Measurements from ENCODE around the gene ACTL7B.
"Not testable (repeated sequence)": the region's sequence is repeated elsewhere in the genome, so short reads cannot be mapped to it uniquely, and the experiment has no call there.

Gene ACTL7B, protein sequence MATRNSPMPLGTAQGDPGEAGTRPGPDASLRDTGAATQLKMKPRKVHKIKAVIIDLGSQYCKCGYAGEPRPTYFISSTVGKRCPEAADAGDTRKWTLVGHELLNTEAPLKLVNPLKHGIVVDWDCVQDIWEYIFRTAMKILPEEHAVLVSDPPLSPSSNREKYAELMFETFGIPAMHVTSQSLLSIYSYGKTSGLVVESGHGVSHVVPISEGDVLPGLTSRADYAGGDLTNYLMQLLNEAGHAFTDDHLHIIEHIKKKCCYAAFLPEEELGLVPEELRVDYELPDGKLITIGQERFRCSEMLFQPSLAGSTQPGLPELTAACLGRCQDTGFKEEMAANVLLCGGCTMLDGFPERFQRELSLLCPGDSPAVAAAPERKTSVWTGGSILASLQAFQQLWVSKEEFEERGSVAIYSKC

DNA sequence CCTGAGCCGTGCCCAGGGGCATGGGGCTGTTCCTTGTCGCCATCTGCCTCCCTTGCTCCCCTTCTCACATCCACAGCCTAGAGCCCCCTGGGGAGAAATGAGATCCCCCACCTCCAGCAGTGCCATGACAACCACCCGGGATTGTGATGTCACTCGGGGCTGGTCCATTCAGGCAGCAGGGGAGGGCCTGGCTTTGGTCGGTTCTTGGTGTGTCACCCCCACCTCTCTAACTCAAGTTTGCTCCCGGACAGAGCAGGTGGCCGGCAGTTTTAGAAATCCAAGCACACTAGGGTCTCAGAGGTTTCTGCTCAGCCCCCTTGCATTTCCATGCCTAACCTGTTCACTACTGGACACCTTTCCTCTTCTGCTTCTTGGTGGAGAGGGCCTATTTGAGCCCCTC is at the start of gene ACTL7B:
Gene ACTL7B, minus strand, starts transcription at position 99 of the 400 bp plus-strand sequence. Its CDS starts 56 bp downstream, at position 43.
- DNase-seq: no peak

DNA sequence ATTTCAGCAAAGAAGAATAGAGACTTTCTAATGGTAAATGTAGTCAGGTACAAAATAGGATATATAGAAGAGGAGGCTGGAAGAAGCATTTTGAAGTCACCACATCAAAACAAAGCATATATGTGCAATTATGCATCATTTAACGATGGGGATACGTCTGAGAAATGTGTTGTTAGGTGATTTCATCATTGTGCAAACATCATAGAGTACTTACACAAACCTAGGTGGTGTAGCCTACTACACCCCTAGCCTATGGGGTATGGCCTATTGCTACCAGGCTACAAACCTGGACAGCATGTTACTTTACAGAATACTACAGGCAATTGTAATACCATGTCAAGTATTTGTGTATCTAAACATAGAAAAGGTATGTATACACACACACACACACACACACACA is 49.7 kb upstream of the ACTL7B start:
- no peak for DNase-seq

DNA sequence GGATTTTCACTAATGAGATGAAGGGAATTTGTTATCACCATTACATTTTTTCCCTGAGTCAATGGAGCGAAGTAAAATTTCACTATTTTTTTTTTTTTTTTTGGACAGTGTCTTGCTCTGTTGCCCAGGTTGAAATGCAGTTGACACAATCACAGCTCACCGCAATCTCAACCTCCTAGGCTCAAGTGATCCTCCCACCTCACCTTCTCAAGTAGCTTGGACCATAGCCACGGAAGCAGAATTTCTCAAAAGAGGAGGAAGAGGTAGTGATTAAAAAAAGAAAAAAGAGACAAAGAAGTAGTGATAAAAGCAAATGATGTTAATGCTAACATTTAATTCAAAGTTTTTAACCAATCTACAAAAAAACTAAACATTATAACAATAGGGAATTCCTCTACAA is 48.4 kb upstream of the ACTL7B start:
- no peak for DNase-seq

DNA sequence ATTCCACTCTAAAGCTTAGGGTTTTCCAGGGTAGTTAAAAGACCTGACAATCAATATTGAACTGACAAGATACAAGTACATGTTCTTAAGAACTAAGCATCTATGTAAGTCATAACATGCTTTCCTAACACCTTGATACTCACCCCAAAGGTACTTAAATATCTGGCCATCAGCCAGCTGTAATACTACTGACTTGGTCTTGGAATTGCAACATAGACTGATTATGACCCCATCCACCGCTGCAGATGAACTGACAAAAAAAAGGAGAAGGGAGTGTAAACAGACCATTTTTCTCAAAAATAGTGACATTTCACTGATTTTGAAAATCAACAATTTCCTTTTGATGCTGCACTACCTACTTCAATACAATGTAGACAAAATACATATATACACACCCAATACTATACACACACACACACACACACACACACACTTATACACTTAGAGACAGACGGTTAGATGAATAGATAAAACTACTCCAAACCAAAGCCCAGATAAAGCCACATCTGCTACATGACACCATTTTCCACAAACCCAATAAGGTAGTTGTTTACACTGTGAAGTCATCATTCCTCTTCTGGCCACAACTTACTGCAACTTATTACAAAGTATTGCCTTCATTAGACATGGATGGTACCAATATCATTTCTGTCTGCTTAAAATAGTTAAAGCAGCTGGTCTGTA is 47.8 kb upstream of the ACTL7B start:
- DNase-seq: no peak

DNA sequence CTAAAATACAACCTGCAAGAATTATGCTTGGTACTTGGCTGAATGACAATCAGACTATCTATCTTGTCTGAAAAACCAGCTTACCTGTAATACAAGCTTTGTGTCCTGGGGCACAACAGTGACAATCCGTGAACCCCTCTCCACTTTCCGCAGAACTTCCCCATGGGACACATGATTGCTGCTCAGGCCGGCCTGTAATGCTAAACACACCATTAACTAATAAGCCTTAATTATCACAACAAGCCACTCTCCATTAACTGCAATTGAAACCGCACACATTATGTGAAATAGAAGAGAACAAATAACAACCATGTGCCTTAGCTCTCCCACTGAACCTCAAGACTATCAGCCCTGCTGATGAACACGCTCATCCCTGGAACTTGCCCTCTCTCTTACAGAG is 44.4 kb upstream of the ACTL7B start:
- DNase-seq: no peak

DNA sequence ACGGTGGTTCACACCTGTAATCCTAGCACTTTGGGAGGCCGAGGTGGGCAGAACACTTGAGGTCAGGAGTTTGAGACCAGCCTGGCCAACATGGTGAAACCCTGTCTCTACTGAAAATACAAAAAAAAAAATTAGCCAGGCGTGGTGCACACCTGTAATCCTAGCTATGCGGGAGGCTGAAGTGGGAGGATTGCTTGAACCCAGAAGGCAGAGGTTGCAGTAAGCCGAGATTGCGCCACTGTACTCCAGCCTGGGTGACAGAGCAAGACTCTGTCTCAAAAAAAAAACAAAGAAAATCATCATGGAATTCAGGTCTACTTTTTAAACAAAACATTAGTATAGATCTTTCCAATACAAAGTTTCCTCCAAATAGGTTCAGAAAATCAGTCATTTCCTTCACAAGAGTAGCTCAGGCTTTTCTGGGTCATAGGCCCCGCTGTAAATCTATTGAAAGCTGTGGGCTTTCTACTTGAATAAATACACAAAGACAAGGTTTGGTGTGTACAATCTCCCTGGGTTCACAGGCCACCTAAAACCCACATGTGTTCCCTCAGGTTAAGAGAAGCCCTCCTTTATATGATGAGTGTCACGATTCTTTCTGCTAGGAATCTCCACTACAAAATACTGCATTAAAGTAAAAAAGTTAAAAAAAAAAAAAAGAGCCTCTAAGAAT is 43.4 kb upstream of the ACTL7B start:
- not testable (repeated sequence) for DNase-seq

DNA sequence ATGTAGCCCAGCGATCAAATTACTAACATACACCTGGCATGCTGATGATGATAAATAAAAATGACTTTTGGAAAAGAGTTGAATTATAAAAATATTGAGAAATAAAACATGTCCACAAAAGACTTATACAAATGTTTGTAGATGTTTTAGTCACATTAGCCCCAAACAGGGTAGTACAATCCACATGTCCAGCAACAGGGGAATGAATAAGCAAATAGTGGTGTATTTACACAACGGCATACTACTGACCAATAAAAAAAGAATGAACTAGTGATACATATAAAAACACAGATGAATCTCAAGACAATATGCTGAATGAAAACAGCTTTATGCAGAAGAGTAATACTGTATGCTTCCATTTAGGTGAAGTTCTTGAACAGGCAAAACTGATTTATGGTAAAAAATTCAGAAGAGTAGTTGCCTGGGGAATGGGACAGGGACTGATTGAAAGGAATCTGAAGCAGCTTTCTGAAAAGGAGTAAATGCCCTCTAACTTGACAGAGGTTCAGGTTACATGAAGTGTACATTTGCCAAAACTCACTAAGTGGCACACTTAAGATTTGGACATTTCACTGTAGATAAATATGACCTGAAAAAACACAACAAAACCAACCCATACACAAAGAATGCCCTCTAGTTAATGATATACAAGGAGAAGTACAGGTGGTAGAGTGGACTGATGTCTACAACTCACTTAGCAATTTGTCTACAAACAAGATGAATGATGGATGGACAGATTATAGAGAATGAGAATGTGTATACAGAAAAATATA is 41.7 kb upstream of the ACTL7B start:
- no peak for DNase-seq

DNA sequence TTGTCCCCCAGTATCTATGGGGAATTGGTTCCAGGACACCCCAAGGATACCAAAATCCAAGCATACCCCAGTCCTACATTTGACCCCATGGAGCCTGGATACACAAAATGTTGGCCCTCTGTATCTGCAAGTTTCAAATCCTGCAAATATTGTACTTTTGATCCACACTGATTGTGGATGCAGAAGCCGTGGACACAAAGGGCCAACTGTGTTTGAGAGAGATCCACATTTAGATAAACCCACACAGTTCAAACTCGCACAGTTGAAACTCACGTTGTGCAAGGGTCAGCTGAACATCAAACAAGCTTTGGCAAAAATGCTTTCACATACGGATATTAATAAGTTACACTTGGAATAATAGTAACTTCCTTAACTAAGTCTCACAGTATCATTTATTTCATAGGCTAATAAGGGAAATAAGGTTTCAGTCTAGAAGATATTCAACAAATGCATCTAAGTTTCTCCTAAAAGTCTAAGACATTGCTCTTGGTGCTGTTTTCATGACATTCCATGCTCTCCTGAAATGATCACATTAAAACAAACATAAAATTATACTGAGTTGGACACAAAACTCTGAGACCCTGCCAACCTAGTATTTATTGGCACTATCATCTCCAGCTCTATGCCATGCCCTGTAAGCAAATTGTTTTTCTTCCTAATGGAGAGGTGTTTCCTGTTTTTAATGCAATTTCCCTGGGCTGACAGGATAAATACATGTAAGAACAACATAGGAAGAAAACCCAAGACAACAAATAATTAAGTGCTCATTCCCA is 38.6 kb upstream of the ACTL7B start:
- no peak for DNase-seq

DNA sequence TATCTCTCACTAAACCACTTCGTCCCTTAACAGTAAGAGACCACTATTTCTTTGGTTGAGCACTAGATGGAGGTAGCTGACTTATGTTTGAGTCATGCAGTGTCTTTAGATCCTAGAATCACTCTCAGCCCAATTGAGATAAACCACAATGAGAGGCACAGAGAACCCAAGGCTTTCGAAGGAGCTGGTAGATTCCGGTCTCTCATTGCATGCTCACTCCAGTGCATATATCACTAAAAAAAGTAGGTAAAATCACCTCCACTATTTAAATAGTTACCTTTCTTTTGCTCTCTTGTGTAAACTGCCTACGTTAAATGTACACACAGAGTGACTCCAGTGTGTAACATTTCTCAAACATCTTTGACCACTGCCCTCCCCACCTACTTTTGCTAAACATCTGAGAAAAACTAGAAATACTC is 33.9 kb upstream of the ACTL7B start:
- no peak for DNase-seq

DNA sequence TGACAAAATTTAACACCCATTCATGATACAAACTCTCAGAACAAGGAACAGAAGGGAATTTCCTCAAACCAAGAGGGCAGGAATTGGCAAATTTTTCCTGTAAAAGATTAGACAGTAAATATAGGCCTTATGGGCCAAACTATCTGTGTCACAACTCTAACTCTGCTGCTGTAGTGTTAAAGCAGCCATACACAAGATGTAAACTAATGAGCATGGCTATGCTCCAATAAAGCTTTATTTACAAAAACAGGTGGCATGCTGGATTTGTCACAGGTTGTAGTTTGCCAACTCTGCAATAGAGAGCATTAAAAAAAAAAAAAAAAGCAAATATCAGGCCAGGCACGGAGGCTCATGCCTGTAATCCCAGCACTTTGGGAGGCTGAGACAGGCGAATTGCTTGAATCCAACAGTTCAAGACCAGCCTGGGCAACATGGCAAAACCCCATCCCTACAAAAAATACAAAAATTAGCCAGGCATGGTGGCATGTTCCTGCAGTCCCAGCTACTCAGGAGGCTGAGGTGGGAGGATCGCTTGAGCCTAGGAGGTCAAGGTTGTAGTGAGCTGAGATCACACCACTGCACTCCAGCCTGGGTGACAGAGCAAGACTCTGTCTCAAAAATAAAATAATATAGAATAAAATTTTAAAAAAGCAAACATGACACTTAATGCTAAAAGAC is 30.9 kb upstream of the ACTL7B start:
- DNase-seq: not testable (repeated sequence)

DNA sequence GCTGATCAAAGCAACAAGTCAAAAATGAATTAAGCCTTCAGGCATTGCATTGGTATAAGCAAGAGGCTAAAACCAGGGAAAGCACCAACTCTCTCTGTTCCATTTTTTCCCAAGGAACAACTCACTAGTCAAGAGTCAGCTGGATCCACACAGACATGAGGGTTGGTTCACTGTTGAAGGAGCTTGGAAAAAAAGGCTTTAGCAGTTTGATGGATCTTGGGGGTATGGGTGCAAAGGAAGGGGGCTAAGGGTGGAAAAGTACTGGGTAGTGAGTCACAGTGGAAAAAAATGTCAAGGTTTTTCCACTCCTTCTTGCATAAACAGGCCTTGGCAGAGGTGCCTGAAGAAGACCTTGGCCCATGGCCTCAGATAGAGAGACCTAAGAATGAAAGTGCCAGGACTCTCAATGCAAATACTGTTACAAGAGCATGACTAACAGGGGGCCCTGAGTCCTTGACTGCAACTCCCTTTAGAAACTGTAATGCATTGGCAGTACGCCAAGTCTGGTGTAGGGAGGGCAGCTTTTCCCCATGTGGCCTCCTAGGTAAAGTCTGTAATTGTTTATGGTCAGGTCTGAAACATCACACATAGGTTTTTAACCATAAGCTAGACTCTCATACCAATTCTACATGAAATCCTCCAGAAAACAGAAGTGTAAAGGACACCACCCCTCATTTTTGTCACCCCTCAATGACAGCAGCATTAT is 30.0 kb upstream of the ACTL7B start:
- DNase-seq: no peak

DNA sequence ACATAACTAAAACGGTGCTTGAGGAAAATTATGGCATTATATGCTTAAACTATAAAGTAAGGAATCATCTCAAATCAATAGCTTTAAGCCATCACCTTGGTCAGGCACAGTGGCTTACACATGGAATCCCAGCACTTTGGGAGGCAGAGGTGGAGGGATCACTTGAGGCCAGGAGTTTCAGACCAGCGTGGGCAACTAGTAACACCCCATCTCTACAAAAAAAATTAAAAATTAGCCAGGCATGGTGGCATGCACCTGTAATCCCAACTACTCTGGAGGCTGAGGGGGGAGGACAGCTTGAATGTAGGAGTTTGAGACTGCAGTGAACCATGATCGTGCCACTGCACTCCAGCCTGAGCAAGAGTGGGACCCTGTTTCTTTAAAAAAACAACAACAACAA is 28.9 kb upstream of the ACTL7B start:
- no peak for DNase-seq

DNA sequence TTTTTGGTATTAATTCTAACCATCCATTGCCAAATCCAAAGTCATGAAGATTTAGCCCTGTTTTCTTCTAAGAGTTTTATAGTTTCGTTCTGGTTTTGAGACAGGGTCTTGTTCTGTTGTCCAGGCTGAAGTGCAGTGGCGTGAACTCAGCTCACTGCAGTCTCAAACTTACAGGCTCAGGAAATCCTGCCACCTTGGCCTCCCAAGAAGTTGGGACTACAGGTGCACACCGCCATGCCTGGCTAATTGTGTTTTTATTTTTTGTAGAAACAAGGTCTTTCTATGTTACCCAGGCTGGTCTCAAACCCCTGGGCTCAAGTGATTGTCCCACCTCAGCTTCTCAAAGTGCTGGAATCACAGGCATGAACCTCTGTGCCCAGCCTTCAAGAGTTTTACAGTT is 27.3 kb upstream of the ACTL7B start:
- DNase-seq: no peak

DNA sequence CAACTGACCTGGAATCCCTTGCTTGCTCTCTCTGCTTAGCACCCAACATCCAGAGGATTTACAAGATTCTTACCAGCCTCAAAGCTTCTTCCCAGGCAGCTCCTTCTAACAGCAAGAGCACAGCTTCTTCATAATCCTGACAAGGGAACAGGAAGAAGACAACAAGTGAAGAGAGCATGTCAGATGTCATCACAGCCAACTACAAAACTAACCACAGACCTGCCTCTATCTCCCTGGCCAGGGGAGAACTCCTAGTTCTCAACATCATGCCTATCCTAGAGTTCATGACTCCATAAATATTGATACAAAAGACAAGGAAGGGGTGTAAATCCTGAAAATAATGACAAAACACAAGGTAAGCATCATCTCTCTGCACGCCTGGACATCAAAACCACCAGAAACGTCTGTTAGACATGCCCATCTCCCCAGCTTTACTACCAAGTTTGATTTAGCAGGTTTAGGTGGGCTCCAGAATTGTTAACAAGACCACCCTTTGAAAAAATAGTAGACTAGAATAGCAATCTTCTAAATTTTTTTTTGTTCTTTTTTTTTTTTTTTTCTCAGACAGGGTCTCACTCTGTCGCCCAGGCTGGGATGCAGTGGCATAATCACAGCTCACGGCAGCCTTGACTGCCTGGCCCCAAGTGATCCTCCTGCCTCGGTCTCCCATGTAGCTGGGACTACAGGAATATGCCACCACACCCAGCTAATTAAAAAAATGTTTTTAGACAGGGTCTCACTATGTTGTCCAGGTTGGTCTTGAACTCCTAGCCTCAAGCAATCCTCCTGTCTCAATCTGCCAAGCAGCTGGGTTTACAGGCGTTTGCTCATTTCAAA is 26.5 kb upstream of the ACTL7B start:
- no peak for DNase-seq

DNA sequence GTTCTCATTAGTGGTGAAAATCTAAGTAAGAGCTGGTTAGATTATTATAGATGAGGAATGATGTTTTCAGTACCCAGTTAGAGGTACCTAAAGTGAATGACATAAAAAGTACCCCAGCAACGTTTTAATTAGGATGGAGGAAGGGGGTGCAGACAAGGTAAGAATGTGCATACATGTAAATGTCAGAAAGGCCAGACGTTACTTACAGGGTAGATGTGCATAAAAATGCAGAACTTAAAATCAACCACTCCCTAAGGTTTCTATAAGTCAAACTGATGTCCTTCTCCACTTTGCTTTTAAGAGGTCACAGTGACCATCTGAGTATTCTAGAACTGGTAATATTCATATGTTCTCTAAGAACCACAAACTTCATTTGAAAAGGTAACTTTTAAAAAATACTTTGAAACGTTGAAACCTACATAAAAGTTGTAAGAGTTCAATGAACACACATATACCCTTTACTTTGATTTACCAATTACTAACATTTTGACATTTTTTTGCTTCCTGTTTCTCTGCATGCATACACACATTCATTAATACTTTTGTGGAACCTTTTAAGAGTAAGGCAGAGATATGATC is 25.0 kb upstream of the ACTL7B start:
- no peak for DNase-seq

DNA sequence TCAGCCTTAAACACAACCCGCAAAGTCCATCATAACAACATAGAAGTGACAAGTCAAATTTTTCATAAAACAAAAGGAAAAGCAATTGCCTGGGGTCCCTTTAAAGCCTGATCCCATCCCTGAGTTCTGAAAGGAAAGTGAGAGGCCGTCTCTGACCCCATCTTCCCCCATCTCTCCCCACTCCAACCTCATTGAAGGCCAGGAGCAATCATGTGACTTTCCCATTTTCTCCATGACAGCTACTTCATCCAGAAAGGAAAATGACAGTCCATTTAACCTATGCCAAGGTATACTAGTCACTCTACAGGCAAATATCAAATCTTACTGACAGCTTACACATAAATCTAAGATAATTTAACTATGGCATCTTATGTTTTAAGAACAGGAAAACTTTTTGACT is 21.7 kb upstream of the ACTL7B start:
- DNase-seq: no peak

DNA sequence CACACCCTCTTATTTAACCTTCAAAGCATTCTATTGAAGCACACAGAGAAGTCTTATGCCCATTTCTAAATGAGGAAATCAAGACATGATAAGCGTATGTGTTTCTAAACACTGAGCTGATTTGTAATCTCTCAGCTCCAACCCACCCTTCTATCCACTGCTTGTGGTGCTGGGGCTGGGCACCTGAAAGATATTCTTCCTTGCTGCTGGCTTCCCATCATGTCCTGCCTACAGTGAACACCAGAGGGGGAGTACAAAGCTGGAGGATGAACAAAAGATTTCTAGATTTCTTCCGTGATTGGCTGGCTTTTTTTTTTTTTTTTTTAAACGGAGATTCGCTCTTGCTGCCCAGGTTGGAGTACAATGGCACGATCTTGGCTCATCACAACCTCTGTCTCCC is 20.6 kb upstream of the ACTL7B start:
- no peak for DNase-seq

DNA sequence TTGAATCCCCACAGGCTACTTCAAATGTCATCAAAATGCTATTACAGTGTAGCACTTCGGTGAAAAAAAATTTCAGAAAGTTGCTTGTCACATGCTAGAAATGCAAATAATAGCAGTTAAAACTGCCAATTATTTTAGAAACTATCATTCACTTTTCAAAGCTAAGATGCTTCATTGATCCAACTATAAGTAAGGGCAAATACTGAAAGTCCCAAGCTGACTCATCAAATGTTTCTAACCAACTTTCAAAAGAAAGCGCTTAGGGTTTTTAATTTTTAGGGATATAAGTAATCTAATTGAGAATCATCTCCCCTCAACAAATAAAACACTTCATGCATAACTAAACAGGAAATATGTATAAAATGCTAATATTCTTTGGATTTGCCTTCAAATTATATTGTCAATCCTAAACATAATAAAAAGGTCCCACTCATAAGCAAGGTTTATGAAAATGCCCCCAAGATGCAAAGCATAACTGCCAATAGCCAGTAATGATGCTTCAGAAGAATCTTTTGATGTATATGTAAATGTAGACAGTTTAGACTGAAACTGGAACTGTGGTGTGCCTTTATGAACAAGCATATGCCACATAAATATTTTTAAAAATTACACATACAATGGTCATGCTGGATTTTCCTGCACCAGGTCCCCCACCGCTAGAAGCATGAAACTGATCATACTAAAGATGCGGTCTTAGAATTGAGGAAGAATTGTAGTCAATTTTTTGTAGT is 18.4 kb upstream of the ACTL7B start:
- DNase-seq: no peak

All from activated CD4-positive, CD25-positive, alpha-beta regulatory T cell (primary cell).